SK-N-SH (cell line): ENCODE data around the gene VPS8. TPM values are rescaled to one million over a fixed set of nuclear protein-coding genes. Genes with fewer than 3 reads are reported as not detected.
"Not testable (repeated sequence)": the region's sequence is repeated elsewhere in the genome, so short reads cannot be mapped to it uniquely, and the experiment has no call there.

ENCODE experiments used
- CTCF ChIA-PET: fragments of 300-600, 350-600 bp; formaldehyde crosslinking; extraction: SDS; loops from one replicate; lab custom pipeline; 2021; lab: Yijun Ruan, JAX
- POLR2A ChIA-PET: fragments of 350-600 bp; sonication (Branson Sonifier 250); formaldehyde crosslinking; extraction: SDS; loops from one replicate; lab custom pipeline; 2020; ENCODE audit warnings: antibody characterized with exemption, inconsistent platforms; lab: Yijun Ruan, JAX
- DNase-seq: peaks from one replicate; pipeline ENCODE4 v3.0.0; 2012
- H2AFZ ChIP-seq: fragments of 200-600 bp; sonication (generic); 2 replicates; pipeline ENCODE4 v1.8.1; 2016; ENCODE audit warnings: antibody characterized with exemption, mild to moderate bottlenecking, low read depth
- H3F3A ChIP-seq: fragments of 200-600 bp; sonication (generic); replicated peaks from 2 replicates; pipeline ENCODE3; 2016; ENCODE audit warnings: antibody characterized with exemption, mild to moderate bottlenecking; ENCODE audit not compliant: insufficient read depth
- H3K27ac ChIP-seq, 2 experiments: fragments of 200-500 bp in 1 of 2; fragments of 200-600 bp in 1 of 2; sonication (Bioruptor generic) in 1 of 2; sonication (generic), shearing (Covaris generic) in 1 of 2; 2 replicates each; pipeline versions ENCODE4 v1.5.1 to v1.6.1; 2014 to 2016; ENCODE audit warnings: low read depth in 2 of 2, inconsistent platforms in 1 of 2, low read length in 1 of 2, mild to moderate bottlenecking in 1 of 2, mixed read lengths in 1 of 2
- H3K27me3 ChIP-seq: fragments of 200-600 bp; sonication (generic), shearing (Covaris generic); 2 replicates; pipeline ENCODE4 v1.6.1; 2016; ENCODE audit warnings: mixed run types; ENCODE audit not compliant: insufficient read depth
- H3K36me3 ChIP-seq, 2 experiments: fragments of 200-500 bp in 1 of 2; fragments of 200-600 bp in 1 of 2; sonication (Bioruptor generic) in 1 of 2; sonication (generic) in 1 of 2; replicated peaks in 1 of 2; 2 replicates each; pipeline versions ENCODE3 to v1.5.1; 2014 to 2016; ENCODE audit warnings: low read length in 1 of 2, mild to moderate bottlenecking in 1 of 2; ENCODE audit not compliant: insufficient read depth in 2 of 2, control insufficient read depth in 1 of 2
- H3K4me1 ChIP-seq, 2 experiments: fragments of 200-500 bp in 1 of 2; fragments of 200-600 bp in 1 of 2; sonication (Bioruptor generic) in 1 of 2; sonication (generic), shearing (Covaris generic) in 1 of 2; 2 replicates each; pipeline versions ENCODE4 v1.5.1 to v1.6.1; 2014 to 2016; ENCODE audit warnings: low read depth in 1 of 2, low read length in 1 of 2, mixed run types in 1 of 2; ENCODE audit not compliant: insufficient read depth in 2 of 2, control insufficient read depth in 1 of 2
- H3K4me2 ChIP-seq: fragments of 200-600 bp; sonication (generic), shearing (Covaris generic); 2 replicates; pipeline ENCODE4 v1.6.1; 2017; ENCODE audit warnings: mixed run types
- H3K4me3 ChIP-seq, 2 experiments: fragments of 200-500 bp in 1 of 2; fragments of 200-600 bp in 1 of 2; sonication (Bioruptor generic) in 1 of 2; sonication (generic), shearing (Covaris generic) in 1 of 2; 2 replicates each; pipeline versions ENCODE4 v1.5.1 to v1.8.1; 2014 to 2016; ENCODE audit warnings: low read depth in 2 of 2, inconsistent platforms in 1 of 2, low read length in 1 of 2, mild to moderate bottlenecking in 1 of 2, mixed read lengths in 1 of 2, moderate library complexity in 1 of 2
- H3K79me2 ChIP-seq: fragments of 200-600 bp; sonication (generic); 2 replicates; pipeline ENCODE4 v1.8.1; 2017; ENCODE audit warnings: mild to moderate bottlenecking; ENCODE audit not compliant: insufficient read depth
- H3K9ac ChIP-seq: fragments of 200-600 bp; sonication (generic); 2 replicates; pipeline ENCODE4 v1.6.1; 2017; ENCODE audit warnings: mixed run types
- H3K9me2 ChIP-seq: fragments of 200-600 bp; sonication (generic); 2 replicates; pipeline ENCODE4 v1.6.1; 2017; ENCODE audit warnings: mixed run types
- H3K9me3 ChIP-seq: fragments of 200-600 bp; sonication (generic); 2 replicates; pipeline ENCODE4 v1.6.1; 2017; ENCODE audit warnings: mixed run types, mild to moderate bottlenecking, moderate library complexity
- H4K20me1 ChIP-seq: fragments of 200-600 bp; sonication (generic); 2 replicates; pipeline ENCODE4 v1.6.1; 2017; ENCODE audit warnings: mild to moderate bottlenecking, mixed run types; ENCODE audit not compliant: insufficient read depth
- CHD2 ChIP-seq: fragments of 150-350 bp; IDR thresholded peaks from 2 replicates; pipeline ENCODE4 v1.6.1; 2018; ENCODE audit warnings: low read length; ENCODE audit not compliant: partially characterized antibody
- FOXJ3 ChIP-seq: sonication (generic); formaldehyde crosslinking; IDR thresholded peaks from 2 replicates; pipeline ENCODE4 v1.5.1; 2020; ENCODE audit warnings: mild to moderate bottlenecking, missing genetic modification reagents
- MXI1 ChIP-seq: IDR thresholded peaks from 2 replicates; pipeline ENCODE4 v1.6.1; 2012; ENCODE audit warnings: mild to moderate bottlenecking, low read depth, low read length, improper control_type of control experiment
- YY1 ChIP-seq: IDR thresholded peaks from 2 replicates; pipeline ENCODE4 v1.4.0; 2012; ENCODE audit warnings: low read depth, mild to moderate bottlenecking
- WGBS: methylation state at CpG from one replicate; pipeline ENCODE4 v1.1.6; 2017; ENCODE audit warnings: low lambda C conversion rate; 5-methylcytosine and 5-hydroxymethylcytosine counted together
- polyA plus RNA-seq, 3 experiments: library from polyadenylated mRNA; depleted of rRNA; stranded (reverse); fragments of >200 nt; gene quantifications; 2 replicates each; pipeline ENCODE4 v1.2.3, GENCODE V29; 2012

The VPS8 gene
- polyA plus RNA-seq, 1 of the 3 experiments (the other 2 are of a cell fraction) = 12.8 TPM

- no peaks in the 10 kb centered on the region for H3K9me3 ChIP-seq
- ChIA-PET CTCF (interaction anchor here (1.4 kb wide), 1 partner anchor 280 kb away, joined by 4 read pairs; no protein-coding TSS in a partner anchor), POLR2A (no interaction called here)
- DNase-seq = no peak
- peaks cover 16 to 25% of the 10 kb centered on the region in 2 experiments for H3K36me3 ChIP-seq
- peaks cover 0 to 2% of the 10 kb centered on the region in 2 experiments; a peak in 2 of 4 replicates for H3K4me1 ChIP-seq
- H4K20me1 ChIP-seq = no peaks in the 10 kb centered on the region
- no peak overlapping the region for H3K4me3 ChIP-seq
- H3K9me2 ChIP-seq = no peaks in the 10 kb centered on the region
- no peak overlapping the region for H3K4me2 ChIP-seq
- H3K9ac ChIP-seq = no peak overlapping the region
- H3F3A ChIP-seq = peaks cover 5% of the 10 kb centered on the region
- no peaks in the 10 kb centered on the region for H3K27me3 ChIP-seq
- no peak overlapping the region for H3K27ac ChIP-seq
- H2AFZ ChIP-seq = no peak overlapping the region
- WGBS = 96% methylated on average over 2 of the region's 2 CpGs
- no peaks in the 10 kb centered on the region for H3K79me2 ChIP-seq
- TF ChIP-seq FOXJ3 (CRISPR knock-in tag) (no peak), CHD2 (no peak)
Observed at GRCh38 chr3:184896336-184896735, 84.4 kb downstream of the VPS8 start.

- peaks cover under 1% of the 10 kb centered on the region for H3F3A ChIP-seq
- H3K4me2 ChIP-seq = no peak overlapping the region
- H3K9ac ChIP-seq = no peak overlapping the region
- 92% methylated on average over 5 of the region's 5 CpGs for WGBS
- peaks cover 16 to 23% of the 10 kb centered on the region in 2 experiments for H3K36me3 ChIP-seq
- CTCF ChIA-PET = interaction anchor here (1.2 kb wide), 1 partner anchor 25 kb away, joined by 3 read pairs; no protein-coding TSS in a partner anchor
- H3K9me3 ChIP-seq = peaks cover 8% of the 10 kb centered on the region; the same call in 1 of the 2 replicates
- no peak for DNase-seq
- H4K20me1 ChIP-seq = no peaks in the 10 kb centered on the region
- no peaks in the 10 kb centered on the region for H3K9me2 ChIP-seq
- POLR2A ChIA-PET = no interaction called here
- H2AFZ ChIP-seq = no peak overlapping the region
- no peak overlapping the region for H3K4me3 ChIP-seq
- H3K4me1 ChIP-seq = no peaks in the 10 kb centered on the region
- no peak for TF ChIP-seq YY1
- no peak for TF ChIP-seq MXI1
- H3K27me3 ChIP-seq = no peaks in the 10 kb centered on the region
- H3K79me2 ChIP-seq = no peaks in the 10 kb centered on the region
- no peak overlapping the region for H3K27ac ChIP-seq
Observed at GRCh38 chr3:184899953-184900595, 88.1 kb downstream of the VPS8 start.

GRCh38 chr3:184907031-184907430 is 95.1 kb downstream of the VPS8 start:
- H3K4me3 ChIP-seq, H4K20me1 ChIP-seq, H3K9ac ChIP-seq, H3F3A ChIP-seq, H3K27me3 ChIP-seq, H3K9me3 ChIP-seq, H2AFZ ChIP-seq, H3K4me1 ChIP-seq, DNase-seq, POLR2A ChIA-PET, H3K9me2 ChIP-seq, H3K79me2 ChIP-seq, H3K27ac ChIP-seq, H3K4me2 ChIP-seq: not testable (repeated sequence)
- peaks cover 13 to 25% of the 10 kb centered on the region in 2 experiments for H3K36me3 ChIP-seq
- CTCF ChIA-PET = interaction anchor here (1.6 kb wide), 1 partner anchor 31 kb away, joined by 3 read pairs; no protein-coding TSS in a partner anchor
- WGBS = 89% methylated on average over 4 of the region's 4 CpGs
